Spinal cord (tissue), 10 donors: ENCODE data around the gene PDE8B. TPM values are rescaled to one million over a fixed set of nuclear protein-coding genes. Genes with fewer than 3 reads are reported as not detected.

Experiments used
- DNase-seq, 6 donors: peaks; one replicate each; pipeline versions ENCODE4 v3.0.0 to v3.0.0-alpha.2; 2013 to 2015; ENCODE audit warnings: low spot score in 6 of 6, low read depth in 4 of 6
- H3K27ac ChIP-seq: one replicate; pipeline ENCODE4 v1.5.1; 2013; ENCODE audit warnings: low read depth, low read length, control low read depth
- H3K27me3 ChIP-seq: one replicate; pipeline ENCODE4 v1.6.1; 2013; ENCODE audit warnings: low read length; ENCODE audit not compliant: control insufficient read depth, insufficient read depth
- H3K36me3 ChIP-seq: one replicate; pipeline ENCODE4 v1.6.1; 2013; ENCODE audit warnings: low read length; ENCODE audit not compliant: control insufficient read depth, insufficient read depth
- H3K4me1 ChIP-seq: one replicate; pipeline ENCODE4 v1.6.1; 2013; ENCODE audit warnings: low read length; ENCODE audit not compliant: control insufficient read depth, insufficient read depth
- H3K4me3 ChIP-seq: one replicate; pipeline ENCODE4 v1.5.1; 2013; ENCODE audit warnings: low read depth, low read length, control low read depth
- H3K9me3 ChIP-seq: one replicate; pipeline ENCODE4 v1.6.1; 2013; ENCODE audit warnings: low read length; ENCODE audit not compliant: control insufficient read depth, insufficient read depth
- WGBS: methylation state at CpG from one replicate; pipeline ENCODE4 v1.1.5; 2013; ENCODE audit warnings: missing lambda C conversion rate; ENCODE audit not compliant: insufficient coverage; 5-methylcytosine and 5-hydroxymethylcytosine counted together
- polyA plus RNA-seq, 2 donors: library from polyadenylated mRNA; unstranded; fragments of 120-200 nt; gene quantifications; one replicate each; pipeline ENCODE4 v1.2.1, GENCODE V29; 2013; ENCODE audit not compliant: insufficient read length in 2 of 2
- total RNA-seq, 2 donors: library from RNA; depleted of rRNA in 1 of 2; stranded (reverse); fragments of 120-200 nt in 1 of 2; fragments of >200 nt in 1 of 2; gene quantifications; one replicate each; pipeline versions ENCODE4 v1.2.3 to v1.2.4, GENCODE V29; 2013 to 2014
- donor health status: healthy.

PDE8B gene
- total and polyA plus RNA-seq, 4 donors = 12.7 to 25.8 (median 20.6) TPM

- no peak overlapping the region for H3K27ac ChIP-seq
- no peaks in the 10 kb centered on the region for H3K4me1 ChIP-seq
- H3K27me3 ChIP-seq = no peaks in the 10 kb centered on the region
- no peaks in the 10 kb centered on the region for H3K9me3 ChIP-seq
- no peaks in the 10 kb centered on the region for H3K36me3 ChIP-seq
- WGBS = 100% methylated on average over 2 of the region's 4 CpGs
- DNase-seq = no peak
- no peak overlapping the region for H3K4me3 ChIP-seq
Measured at GRCh38 chr5:77223653-77224052, 13.2 kb downstream of the PDE8B start.

GRCh38 chr5:77224672-77225355 lies 14.3 kb downstream of the PDE8B start:
- Histone ChIP-seq H3K4me1 (no peaks in the 10 kb centered on the region), H3K27ac (no peak overlapping the region), H3K36me3 (no peaks in the 10 kb centered on the region), H3K4me3 (no peak overlapping the region), H3K9me3 (no peaks in the 10 kb centered on the region), H3K27me3 (no peaks in the 10 kb centered on the region)
- 86% methylated on average over 1 of the region's 1 CpG for WGBS
- no peak for DNase-seq

GRCh38 chr5:77225531-77225930 lies 15.1 kb downstream of the PDE8B start:
- no peaks in the 10 kb centered on the region for H3K36me3 ChIP-seq
- no peak overlapping the region for H3K4me3 ChIP-seq
- no peak for DNase-seq
- WGBS = 100% methylated on average over 2 of the region's 8 CpGs
- no peak overlapping the region for H3K27ac ChIP-seq
- H3K4me1 ChIP-seq = no peaks in the 10 kb centered on the region
- no peaks in the 10 kb centered on the region for H3K27me3 ChIP-seq
- no peaks in the 10 kb centered on the region for H3K9me3 ChIP-seq

GRCh38 chr5:77229887-77230286 lies 19.4 kb downstream of the PDE8B start:
- H3K27me3 ChIP-seq = no peaks in the 10 kb centered on the region
- peaks cover 4% of the 10 kb centered on the region for H3K4me1 ChIP-seq
- no peaks in the 10 kb centered on the region for H3K9me3 ChIP-seq
- WGBS = no CpG with 5 or more reads among the region's 4 CpGs
- no peak overlapping the region for H3K27ac ChIP-seq
- H3K4me3 ChIP-seq = no peak overlapping the region
- DNase-seq = no peak
- no peaks in the 10 kb centered on the region for H3K36me3 ChIP-seq

GRCh38 chr5:77230727-77231470 lies 20.4 kb downstream of the PDE8B start:
- H3K27me3 ChIP-seq = no peaks in the 10 kb centered on the region
- H3K4me1 ChIP-seq = peaks cover 4% of the 10 kb centered on the region
- H3K27ac ChIP-seq = no peak overlapping the region
- no peaks in the 10 kb centered on the region for H3K9me3 ChIP-seq
- 93% methylated on average over 3 of the region's 4 CpGs for whole genome bisulfite sequencing
- no peaks in the 10 kb centered on the region for H3K36me3 ChIP-seq
- no peak overlapping the region for H3K4me3 ChIP-seq
- peak in 1 of 6 donors; percentile 19 for DNase-seq

GRCh38 chr5:77231471-77232138 lies 21.1 kb downstream of the PDE8B start:
- no peak overlapping the region for H3K4me3 ChIP-seq
- H3K27me3 ChIP-seq = no peaks in the 10 kb centered on the region
- peaks cover 4% of the 10 kb centered on the region for H3K4me1 ChIP-seq
- 69% methylated on average over 8 of the region's 8 CpGs for WGBS
- H3K36me3 ChIP-seq = no peaks in the 10 kb centered on the region
- H3K27ac ChIP-seq = no peak overlapping the region
- H3K9me3 ChIP-seq = no peaks in the 10 kb centered on the region
- no peak for DNase-seq

- peak in 2 of 6 donors; percentile 58 to 82 for DNase-seq
- H3K9me3 ChIP-seq = no peaks in the 10 kb centered on the region
- peaks cover 4% of the 10 kb centered on the region for H3K4me1 ChIP-seq
- no peak overlapping the region for H3K4me3 ChIP-seq
- no peak overlapping the region for H3K27ac ChIP-seq
- H3K27me3 ChIP-seq = no peaks in the 10 kb centered on the region
- WGBS = 46% methylated on average over 4 of the region's 6 CpGs
- no peaks in the 10 kb centered on the region for H3K36me3 ChIP-seq
Measured at GRCh38 chr5:77232574-77233358, 22.3 kb downstream of the PDE8B start.

GRCh38 chr5:77235846-77236721 lies 25.6 kb downstream of the PDE8B start:
- Histone ChIP-seq H3K27me3 (no peaks in the 10 kb centered on the region), H3K4me1 (peaks cover 4% of the 10 kb centered on the region), H3K27ac (no peak overlapping the region), H3K9me3 (peaks cover 3% of the 10 kb centered on the region), H3K4me3 (no peak overlapping the region), H3K36me3 (no peaks in the 10 kb centered on the region)
- WGBS = 89% methylated on average over 3 of the region's 3 CpGs
- no peak for DNase-seq
